Activated CD4-positive, alpha-beta T cell treated with anti-CD3 and anti-CD28 coated beads for 24 hours (primary cell): Measurements from ENCODE around the gene MRPS5.

Experiments
- DNase-seq, 2 donors: peaks; one replicate each; pipeline ENCODE4 v3.0.0-alpha.2; 2020; ENCODE audit warnings: low read depth in 2 of 2

MRPS5 gene

GRCh38 chr2:95061119-95061512, 60.5 kb downstream of the MRPS5 start:
- no peak for DNase-seq

- DNase-seq, result no peak
Measured at GRCh38 chr2:95060446-95061118, 61.0 kb downstream of the MRPS5 start.

GRCh38 chr2:95059656-95060370, 61.8 kb downstream of the MRPS5 start:
- no peak for DNase-seq

GRCh38 chr2:95058989-95059641, 62.5 kb downstream of the MRPS5 start:
- no peak for DNase-seq

- no peak for DNase-seq
Measured at GRCh38 chr2:95058466-95058988, 63.1 kb downstream of the MRPS5 start.

- no peak for DNase-seq
Measured at GRCh38 chr2:95057535-95058370, 63.9 kb downstream of the MRPS5 start.

- DNase-seq, result no peak
Measured at GRCh38 chr2:95056461-95057459, 64.8 kb downstream of the MRPS5 start.

- DNase-seq, result no peak
Measured at GRCh38 chr2:95056044-95056443, 65.6 kb downstream of the MRPS5 start.

- no peak for DNase-seq
Measured at GRCh38 chr2:95055262-95055661, 66.3 kb downstream of the MRPS5 start.

GRCh38 chr2:95054016-95054415, 67.6 kb downstream of the MRPS5 start:
- no peak for DNase-seq

- DNase-seq, result no peak
Measured at GRCh38 chr2:95053543-95053942, 68.1 kb downstream of the MRPS5 start.

GRCh38 chr2:95052804-95053479, 68.7 kb downstream of the MRPS5 start:
- DNase-seq, result no peak

GRCh38 chr2:95052307-95052706, 69.3 kb downstream of the MRPS5 start:
- no peak for DNase-seq

- no peak for DNase-seq
Measured at GRCh38 chr2:95051626-95052025, 70.0 kb downstream of the MRPS5 start.

GRCh38 chr2:95050385-95051300, 71.0 kb downstream of the MRPS5 start:
- no peak for DNase-seq

- no peak for DNase-seq
Measured at GRCh38 chr2:95049961-95050360, 71.6 kb downstream of the MRPS5 start.

- no peak for DNase-seq
Measured at GRCh38 chr2:95049683-95049955, 72.0 kb downstream of the MRPS5 start.

- DNase-seq, result no peak
Measured at GRCh38 chr2:95048825-95049682, 72.6 kb downstream of the MRPS5 start.
